HG02642 (cell line): ENCODE results near the gene AKT1.

Experiments used
- ATAC-seq: cut with Tn5 transposase; IDR thresholded peaks from one replicate; pipeline ENCODE4 v1.9.1; 2021; ENCODE audit warnings: mild to moderate bottlenecking; ENCODE audit not compliant: unreplicated experiment, poor library complexity

Gene AKT1

DNA sequence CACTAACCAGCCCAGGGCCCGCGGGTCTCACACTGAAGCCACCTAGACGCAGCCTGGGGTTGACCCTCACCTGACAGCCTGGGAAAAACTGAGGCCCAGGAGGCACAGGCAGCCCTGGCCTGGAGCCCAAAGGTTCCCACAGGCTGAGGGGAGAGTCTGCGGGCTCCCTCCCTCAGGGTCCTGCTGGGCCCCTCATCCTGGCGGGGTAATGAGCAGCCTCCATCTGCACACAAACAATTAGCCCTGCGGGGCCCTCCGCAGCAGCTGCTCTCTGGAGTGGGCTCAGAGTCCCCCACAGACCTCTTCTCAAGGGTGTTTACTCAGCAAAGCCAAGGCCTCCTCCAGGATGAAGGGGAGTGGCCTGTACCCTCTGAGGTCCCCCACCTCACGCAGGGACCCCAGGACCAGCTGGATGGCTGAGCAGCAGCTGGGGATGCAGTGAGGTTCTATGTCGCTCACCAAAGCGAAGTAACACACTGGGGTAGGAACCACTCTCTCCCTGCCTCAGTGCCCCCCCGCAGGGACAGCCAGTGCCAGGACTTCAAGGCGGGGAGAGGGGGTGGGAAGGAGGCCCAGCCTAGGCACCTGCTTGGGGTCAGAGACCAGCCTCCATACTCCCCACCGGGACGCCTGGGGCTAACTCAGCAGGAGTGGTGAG lies 7.3 kb downstream of the AKT1 start:
- no peak for ATAC-seq

DNA sequence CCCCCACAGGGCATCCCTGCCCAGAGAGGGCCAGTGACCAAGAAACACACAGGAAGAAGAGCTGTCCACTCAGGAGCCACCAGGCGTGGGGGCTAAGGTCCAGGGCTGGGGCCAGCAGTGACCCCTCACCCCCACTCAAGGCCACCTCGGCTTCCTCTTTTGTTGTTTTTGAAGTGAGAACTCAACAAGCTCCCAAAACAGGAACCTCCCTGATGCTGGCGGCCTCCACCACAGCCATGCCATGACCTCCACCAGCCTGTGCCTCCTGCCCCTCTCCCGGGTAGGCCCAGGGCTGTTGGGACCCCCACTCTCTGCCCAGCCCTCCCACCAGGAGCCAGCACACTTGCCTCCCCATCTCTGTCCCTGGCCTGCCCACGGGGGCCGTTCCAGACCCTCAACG lies 7.8 kb downstream of the AKT1 start:
- no peak for ATAC-seq

DNA sequence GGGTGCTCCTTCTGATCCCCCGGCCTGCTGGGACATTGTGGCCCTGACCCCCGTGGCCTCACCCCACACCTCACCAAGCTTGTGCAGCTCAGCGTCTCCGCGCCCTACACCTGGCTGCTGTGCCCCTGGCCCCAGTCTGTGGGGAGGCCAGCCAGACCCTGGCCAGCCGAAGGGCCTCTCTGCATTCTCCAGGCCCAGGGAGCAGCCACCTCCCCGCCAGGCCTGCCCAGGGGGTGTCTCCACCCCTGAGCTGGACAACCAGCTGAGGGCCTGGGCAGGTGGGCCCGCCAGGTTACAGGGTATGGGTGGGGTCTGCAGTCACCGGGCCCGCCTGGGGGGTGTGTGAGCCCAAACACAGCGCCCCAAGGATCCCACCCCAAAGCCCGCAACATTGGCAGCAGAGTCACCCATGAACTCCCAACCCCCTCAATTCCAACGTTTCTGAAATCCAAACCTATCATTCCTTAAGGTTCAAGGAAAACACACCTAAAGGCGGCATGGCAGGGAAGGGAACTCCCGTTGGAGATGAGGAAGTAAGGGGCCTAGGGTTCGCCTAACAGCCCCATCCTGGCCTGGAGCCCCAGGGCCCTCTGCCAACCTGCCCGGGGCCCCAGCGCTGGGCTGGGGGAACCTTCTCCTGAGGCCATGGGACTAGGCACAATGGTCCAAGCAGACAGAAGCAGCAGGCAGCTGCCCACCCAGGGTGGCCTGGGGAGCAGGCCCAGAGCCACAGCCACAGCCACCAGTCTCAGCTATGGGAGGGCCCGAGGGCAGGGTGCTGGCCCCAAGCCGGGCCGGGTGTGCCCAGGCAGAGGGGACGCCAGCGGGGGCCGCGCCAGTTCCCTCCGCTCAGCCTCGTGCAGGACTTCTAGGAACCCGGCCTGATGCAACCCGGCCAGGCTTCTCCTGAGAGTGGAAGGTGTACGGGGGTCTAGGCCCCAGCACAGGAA lies 8.5 kb downstream of the AKT1 start:
- no peak for ATAC-seq

DNA sequence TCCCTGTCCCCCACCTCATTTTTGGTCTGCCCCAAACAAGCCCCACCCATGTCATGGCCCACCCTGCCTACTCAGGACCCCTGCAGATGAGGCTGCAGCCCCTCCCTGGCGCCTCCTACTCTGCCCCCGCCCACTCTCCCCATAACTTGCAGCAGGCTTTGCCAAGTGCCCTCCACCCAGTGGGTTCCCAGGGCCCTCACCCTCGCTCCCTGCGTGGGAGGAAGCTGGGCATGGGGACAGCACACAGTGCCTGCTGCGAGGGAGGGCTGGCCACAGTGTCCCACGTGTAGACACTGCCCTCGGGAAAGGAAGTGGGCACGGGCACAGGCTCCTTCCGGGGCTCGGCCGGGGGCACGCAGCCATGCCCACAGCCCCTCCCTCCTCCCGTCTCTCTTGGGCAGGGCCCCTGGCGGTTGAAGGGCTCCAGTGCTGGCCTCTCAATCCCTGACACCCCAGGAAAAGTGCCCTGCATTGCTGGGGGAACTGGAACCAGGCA lies 9.4 kb downstream of the AKT1 start:
- no peak for ATAC-seq

GRCh38 chr14:104785708-104786080 lies 9.9 kb downstream of the AKT1 start:
- no peak for ATAC-seq

GRCh38 chr14:104784846-104785707 lies 10.5 kb downstream of the AKT1 start:
- ATAC-seq, result no peak

DNA sequence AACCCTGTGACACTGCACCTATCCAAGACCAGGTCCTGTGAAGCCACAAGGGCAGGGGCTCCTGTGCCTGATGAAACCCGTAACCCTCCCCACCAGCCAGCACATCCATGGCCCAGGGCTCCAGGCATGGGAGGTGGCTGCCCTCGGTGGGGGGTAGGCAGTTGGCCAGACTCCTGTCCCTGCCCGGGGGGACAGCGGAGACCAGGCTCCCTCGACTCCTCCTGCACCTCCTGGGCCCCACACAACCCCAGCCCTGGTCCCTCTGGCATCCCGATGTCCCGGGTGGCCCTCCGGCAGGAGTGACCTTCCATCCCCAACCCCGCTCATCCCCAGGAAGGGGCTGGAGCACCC lies 11.4 kb downstream of the AKT1 start:
- no peak for ATAC-seq

GRCh38 chr14:104783484-104784217 lies 11.9 kb downstream of the AKT1 start:
- ATAC-seq, result no peak

- ATAC-seq, result no peak
Measured at GRCh38 chr14:104782808-104783139, 12.8 kb downstream of the AKT1 start.

DNA sequence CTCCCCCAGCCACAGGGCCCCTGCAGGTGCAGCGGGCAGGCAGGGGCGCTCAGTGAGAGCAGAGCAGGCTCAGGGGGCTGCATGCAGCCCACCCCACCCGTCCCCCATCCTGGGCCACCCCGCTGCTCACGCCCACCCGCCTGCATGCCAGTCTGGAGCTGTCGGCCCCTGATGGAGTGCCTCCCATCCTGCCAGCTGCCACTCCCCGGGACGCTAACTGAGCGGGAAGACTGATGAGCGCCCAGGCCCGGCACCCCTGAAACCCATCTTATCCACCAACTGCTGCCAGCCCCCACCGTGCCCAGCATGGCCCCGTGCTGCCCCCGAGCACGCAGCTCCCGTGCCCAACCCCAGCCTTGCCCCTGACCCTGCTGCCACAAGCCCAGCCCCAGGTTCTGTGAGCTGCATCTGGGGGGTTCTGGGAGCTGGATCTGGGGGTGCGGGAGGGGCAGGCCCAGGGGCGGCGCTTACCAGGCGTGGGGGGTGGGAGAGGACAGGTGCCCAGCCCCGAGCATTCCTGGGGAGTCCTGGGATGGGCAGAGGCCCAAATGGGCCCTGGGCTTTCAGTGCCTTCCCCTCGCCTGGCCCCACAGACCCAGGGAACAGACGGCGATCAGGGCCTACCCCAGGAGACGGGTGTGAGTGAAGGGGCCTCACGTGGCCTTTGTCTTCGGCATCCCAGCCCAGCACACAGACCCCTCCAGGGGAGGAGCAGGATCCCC lies 13.3 kb downstream of the AKT1 start:
- no peak for ATAC-seq

DNA sequence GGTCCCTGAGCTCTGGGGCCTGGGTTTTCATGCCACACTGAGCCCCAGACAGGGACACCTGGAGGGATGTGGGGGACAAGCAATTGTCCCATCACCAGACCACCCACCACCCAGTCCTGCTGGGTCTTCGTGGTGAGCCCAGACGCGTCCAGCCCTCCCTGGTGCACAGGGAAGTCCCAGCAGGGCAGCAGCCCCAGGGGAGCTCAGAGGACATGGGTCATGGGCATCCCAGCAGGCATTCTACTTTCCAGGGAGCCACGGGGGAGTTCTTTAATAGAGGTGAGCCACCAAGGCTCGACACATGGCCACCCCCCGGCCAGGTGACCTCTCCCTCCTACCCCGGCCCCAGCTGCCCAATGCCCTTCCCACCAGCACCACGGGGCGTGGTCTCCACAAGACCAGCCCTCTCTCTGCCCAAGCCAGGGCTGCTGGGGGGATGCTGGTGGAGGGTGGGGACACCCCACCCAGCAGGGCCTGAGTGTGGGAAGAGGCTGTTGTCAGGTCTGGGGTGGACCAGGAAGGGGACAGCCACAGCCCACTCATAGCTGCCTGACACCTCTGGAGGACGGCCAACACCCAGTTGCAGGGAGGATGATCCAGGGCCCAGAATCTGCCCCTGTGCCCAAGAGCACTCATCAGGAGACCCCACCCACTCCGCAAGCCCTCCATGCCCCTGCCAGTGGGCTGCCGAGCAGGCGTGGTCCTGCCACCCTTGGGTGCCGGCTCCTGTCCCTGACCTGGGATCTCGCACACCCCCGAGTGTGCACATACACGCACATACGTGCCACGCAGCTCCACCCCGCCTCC lies 14.1 kb downstream of the AKT1 start:
- ATAC-seq, result no peak

DNA sequence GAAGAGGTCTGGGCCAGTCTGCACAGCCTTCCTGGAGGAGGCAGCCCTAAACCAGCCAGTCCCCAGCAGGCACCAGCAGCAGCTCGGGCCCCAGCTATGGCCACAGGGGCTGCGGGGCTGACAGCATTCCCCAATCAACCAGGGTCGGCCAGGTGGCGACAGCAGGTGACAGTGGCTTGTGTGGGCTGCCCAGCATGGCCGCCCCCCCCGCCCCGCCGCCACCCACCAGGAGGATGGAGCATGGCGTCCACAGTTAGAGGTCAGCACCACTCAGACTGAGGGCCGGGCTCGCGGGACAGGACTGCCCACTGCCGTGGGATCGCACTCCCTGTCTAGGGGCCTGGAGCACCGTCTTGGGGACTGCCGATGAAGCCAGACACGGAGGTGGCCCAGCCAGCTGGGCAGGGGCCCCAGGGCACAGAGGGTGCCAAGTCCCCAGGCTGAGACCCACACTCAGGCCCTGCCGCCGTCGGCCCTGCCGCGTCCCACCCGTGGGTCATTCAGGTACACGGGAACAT lies 15.0 kb downstream of the AKT1 start:
- no peak for ATAC-seq

DNA sequence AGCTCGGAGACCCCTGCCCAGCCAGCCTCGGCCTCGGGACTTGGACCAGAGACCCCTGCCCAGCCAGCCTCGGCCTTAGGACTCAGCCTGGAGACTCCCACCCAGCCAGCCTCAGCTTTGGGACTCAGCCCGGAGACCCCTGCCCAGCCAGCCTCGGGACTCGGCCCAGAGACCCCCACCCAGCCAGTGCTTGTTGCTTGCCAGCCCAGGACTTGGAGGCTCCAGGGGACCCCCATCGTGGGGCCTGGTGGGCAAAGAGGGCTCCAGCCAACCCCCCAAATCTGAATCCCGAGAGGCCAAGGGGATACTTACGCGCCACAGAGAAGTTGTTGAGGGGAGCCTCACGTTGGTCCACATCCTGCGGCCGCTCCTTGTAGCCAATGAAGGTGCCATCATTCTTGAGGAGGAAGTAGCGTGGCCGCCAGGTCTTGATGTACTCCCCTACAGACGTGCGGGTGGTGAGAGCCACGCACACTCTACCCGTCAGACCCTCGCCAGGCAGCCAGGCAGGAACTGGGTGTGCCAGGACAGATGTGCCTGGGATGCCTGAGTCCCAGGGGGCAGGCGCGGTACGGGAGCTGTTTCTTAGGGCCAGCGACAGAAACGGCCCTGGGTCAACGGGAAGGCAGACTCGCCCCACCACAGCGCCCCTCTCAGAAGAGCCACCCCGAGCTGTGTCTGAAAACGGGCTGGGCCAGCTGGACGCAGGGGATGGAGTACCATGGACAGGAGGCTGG lies 15.6 kb downstream of the AKT1 start:
- no peak for ATAC-seq

DNA sequence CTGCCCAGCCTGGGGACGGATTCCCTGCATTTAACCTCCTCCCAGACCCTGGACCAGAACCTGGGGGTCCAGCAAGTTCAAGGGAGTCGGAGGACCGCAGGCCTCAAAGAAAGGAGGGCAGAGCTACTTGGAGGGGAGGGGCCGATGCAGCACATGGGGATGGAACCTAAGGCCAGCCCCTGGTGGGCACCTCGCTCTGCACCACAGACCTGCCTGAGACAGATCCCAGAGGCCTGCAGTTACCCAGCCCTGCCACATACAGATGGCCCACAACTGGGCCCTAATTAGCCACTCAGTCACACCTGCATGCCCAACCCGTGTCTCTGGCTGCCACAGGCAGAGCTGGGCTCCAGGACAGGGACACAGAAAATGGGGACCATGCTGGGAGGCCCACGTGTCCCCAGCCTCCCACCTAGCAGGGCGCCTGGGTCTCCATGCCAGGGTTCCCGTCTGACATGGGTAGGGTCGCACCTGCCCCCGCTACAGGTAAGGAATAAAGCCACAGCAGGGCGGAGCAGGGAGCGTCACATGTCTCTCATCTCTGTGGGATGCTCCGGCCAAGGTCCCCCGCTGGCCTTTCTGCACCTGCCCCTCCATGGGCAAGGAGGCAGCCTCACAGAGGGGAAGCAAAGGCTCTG lies 16.7 kb downstream of the AKT1 start:
- ATAC-seq, result no peak

DNA sequence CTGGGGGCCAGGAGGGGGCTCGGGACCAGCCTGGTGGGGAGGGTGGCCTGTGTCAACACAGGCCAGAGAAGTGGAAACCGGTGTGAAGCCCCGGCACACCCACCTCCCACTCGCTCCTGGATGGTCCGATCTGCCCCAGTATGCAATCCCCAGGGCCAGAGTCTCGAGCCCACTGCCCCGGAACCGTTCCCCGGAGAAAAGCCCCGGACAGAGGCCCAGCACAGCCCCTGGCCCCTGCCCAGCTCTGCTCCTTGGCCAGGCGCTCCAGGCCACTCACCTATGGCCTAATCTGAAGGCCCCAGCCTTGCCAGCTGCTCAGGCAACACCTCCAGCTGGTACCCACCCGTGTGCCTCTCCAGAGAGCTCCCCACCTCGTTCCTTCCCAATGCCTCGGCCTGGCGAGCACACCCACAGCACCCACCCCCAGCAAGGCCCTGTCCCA lies 17.7 kb downstream of the AKT1 start:
- ATAC-seq, result no peak

- ATAC-seq, result no peak
Measured at GRCh38 chr14:104776961-104777807, 18.4 kb downstream of the AKT1 start.
